ENCODE data around the gene TMEM150A.
"Not testable (repeated sequence)": the region's sequence is repeated elsewhere in the genome, so short reads cannot be mapped to it uniquely, and the experiment has no call there.

Gene TMEM150A

DNA sequence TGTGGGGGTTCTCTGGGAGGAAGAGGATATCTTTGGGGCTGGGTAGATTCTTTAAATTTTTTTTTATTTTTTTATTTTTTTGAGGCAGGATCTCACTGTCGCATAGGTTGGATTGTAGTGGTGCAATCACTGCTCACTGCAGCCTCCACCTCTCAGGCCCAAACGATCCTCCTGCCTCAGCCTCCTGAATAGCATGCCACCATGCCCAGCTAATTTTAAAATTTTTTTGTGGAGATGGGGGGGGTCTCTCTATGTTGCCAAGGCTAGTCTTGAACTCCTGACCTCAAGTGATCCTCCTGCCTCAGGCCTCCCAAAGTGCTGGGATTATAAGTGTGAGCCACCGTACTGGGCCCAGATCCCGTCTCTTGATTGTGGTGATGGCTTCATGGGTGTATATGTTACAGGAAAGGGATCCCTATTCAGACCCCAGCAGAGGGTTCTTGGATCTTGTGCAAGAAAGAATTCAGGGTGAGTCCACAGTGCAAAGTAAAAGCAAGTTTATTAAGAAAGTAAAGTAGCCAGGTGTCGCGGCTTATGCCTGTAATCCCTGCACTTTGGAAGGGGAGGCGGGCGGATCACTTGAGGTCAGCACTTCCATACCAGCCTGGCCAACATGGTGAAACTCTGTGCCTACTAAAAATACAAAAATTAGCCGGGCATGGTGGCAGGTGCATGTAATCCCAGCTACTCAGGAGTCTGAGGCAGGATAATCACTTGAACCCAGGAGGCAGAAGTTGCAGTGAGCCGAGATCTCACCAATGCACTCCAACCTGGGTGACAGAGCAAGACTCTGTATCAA, 11.4 kb upstream of the TMEM150A start:
- in situ Hi-C loops (cut with MboI; ENCODE audit: low sequenced_read_pairs), result no loop called here

DNA sequence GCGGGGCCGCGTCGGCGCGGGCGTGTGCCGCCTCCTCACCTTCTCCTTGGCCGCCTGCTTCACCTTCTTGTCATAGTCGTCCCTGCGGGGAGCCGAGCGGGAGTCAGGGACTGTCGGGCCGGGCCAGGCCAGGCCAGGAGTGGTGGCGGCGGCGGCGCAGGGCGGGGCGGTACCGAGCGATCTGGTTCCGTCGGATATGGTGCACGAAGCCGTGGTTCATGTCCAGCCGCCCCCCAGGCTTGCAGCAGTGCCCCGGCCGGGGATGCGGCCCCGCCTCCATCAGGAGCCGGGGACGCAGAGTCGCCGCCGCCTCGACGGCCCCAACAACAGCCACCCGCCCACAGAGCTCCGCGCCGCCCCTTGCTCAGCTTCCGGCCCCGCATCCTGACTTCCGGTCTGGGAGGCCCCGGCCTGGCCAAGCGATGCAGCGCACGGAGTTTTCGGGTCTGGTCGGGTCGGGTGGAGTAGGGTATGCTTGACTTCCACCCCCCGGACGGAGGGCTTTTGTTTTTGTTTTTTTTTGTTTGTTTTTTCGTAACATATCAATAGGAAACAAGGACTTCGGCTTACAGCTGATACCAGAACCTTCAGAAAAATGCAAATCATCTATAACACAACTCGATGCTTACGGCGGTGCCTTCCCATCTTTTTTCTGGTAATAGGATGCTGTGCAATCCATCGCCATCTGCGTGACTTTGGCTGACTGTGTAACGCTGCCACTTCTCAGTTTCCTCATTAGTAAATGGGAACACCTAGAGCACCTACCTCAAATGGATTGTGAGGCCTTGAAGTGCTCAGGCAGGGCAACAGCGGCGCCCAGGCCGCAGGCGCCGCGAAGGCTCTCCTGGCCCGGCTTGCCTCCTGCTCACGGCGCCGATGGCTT, 9.4 kb upstream of the TMEM150A start, which contains the start of gene C2orf68:
TSS of gene C2orf68 (minus strand) at position 362 of the 883 bp plus-strand sequence. CDS start at position 280, 82 bp downstream.
- in situ Hi-C loops (cut with MboI; ENCODE audit: low sequenced_read_pairs), result no loop called here

DNA sequence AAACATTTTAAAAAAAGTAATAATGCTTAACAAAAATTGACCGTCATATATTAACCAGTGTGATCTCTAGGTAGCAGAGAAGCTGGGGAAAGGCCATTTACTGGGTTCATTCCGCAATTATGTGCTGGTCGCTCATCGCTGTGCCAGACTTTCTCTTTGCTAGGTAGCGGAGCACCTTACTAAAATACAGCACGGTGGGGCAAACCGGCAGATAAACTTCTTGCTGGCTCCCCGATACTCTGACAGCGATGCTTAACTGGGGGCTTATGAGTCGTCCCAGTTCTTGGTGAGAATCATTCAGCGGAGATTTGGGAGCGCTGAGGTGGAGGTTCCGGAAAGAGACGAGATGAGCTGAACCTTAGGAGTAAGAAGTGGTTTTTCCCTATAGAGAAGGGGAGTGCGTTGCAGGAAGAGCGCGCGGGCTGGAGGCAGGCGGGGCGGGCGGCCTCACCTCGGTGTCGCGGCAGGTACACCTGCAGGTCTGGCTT, 8.8 kb upstream of the TMEM150A start:
- in situ Hi-C loops (cut with MboI; ENCODE audit: low sequenced_read_pairs), result no loop called here

DNA sequence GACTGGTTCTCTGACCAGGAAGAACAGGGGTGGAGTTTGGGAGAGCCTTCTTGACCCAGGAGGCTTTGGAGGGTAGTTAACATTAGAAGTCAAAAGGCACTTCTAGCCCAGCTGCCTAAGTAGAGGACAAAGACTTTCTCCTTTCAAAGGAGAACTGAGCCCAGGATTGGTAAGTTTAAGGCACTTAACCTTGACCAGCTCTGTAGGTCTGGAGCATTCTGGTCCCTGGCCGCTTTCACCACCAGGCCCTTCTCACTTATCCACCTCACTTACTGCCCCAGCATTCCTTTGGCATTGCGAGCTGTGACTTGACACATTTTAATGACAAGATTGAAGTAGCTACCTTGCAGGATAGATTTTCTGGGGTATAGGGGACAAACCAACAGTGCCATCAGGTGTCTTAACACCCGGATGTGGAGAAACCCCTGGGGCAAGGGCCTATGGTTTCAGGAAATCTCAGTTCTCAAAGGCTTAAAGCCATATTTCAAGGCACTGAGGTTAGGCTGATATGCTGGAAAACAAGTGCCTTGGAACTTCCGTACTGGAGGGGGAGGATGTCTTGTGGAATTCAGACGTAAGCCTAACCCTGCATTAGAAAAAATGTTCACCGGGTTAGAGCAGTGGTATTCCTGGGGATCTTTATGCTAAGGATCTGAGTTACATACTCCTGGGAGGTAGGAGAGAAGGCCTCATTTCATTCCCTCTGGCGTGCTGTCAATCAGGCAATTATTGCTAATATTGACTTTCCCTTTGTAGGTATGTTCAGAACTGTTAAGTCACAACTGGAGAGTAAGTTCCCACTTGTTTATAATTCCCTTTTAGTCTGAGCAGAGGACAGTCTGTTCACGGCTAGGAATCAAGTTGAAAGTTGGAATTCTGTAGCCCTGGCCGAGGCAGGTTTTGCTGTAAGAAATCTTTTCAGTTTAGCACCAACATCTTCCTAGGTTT, 5.0 kb upstream of the TMEM150A start:
- in situ Hi-C loops (cut with MboI; ENCODE audit: low sequenced_read_pairs), result no loop called here

DNA sequence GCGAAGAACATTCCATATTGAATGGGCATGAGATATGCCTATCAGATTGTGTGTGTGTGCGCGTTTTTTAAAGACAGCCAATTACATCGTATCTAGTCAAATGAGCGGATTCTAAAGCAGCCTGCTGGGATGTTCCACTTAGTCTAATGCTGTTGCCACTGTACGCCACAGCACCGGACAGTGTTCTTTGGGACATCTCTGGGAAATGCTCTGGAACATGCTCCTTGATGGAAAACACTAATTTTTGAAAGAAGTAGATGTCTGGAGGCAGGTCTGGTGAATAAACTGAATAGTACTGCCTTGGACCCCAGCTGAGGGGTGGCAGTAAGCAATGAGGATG, 3.6 kb upstream of the TMEM150A start:
- in situ Hi-C loops (cut with MboI; ENCODE audit: low sequenced_read_pairs), result no loop called here

DNA sequence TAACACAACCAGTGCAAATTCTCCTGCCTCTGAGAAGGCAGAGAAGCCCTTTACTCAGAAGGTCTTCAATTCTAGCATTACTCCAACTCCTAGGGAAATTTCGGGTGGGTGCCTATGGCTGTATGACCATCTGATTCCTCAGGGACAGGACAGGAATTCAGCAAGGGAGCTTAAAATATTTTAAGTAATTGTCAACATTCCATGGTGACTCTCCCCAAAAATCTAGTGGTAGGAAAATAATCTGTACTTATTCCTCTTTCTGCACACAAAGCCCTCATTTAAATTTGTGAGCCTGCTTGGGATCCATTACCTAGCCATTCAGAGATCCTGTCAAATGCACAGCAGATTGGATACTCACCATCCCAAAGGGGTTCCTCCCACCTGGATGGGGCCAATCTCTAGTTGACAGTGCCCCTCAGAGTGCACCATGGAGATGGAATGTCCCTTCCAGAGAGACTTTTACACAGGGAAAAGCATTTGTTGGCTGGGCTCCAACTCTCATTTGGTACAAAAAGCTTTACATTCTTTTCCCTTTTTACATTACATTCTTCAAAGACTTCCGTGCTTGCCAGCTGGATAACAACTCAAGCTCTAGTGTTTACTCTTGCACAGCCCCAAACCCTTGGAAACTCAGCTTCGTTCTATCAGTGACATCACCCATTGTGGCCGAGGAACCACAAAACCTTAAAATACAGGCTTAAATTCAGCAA, 3.1 kb upstream of the TMEM150A start:
- in situ Hi-C loops (cut with MboI; ENCODE audit: low sequenced_read_pairs), result no loop called here

DNA sequence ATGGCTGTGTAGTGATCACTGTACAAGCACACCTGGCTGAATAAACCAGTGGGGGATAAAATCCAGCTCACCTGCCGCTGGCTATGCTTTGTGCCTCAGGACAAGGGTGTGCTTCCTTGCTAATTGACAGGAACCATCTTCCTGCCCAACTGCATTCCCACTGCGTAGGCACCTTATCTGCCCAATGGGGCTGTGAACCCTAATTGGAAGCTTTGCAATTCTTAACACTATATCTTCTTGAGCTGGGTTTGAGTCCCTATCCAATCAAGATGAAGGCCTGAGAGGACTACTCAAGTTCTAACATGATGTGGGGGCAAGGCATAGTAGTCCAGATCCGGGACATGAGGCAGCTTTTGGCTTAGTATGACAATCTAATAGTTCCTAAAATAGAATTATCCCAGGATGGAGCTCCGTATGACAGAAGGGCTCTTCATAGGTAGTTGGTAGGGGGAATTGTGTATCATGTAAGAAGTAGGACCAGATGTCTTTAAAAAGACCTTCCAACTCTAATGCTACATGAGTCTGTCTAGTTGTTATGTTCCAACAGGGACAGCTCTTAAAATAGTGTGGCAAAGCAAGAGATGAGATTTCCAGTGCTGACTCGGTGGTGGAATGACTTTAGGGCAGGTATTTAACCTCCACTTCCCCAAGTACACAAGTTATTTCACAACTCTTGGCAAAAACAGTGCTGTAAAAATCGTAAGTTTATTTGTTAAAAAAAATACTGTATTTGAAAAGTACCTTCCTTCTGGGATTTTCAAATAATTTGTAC, 2.3 kb upstream of the TMEM150A start:
- in situ Hi-C loops (cut with MboI; ENCODE audit: low sequenced_read_pairs), result no loop called here

DNA sequence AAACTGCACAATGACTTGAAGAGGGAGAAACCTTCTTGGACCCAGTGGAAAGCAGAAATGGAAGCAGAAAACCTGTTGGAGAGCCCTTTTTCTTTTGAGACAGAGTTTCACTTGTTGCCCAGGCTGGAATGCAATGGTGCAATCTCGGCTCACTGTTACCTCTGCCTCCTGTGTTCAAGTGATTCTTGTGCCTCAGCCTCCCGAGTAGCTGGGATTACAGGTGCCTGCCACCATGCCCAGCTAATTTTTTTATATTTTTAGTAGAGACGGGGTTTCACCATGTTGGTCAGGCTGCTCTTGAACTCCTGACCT, 1.6 kb upstream of the TMEM150A start:
- in situ Hi-C loops (cut with MboI; ENCODE audit: low sequenced_read_pairs), result not testable (repeated sequence)

DNA sequence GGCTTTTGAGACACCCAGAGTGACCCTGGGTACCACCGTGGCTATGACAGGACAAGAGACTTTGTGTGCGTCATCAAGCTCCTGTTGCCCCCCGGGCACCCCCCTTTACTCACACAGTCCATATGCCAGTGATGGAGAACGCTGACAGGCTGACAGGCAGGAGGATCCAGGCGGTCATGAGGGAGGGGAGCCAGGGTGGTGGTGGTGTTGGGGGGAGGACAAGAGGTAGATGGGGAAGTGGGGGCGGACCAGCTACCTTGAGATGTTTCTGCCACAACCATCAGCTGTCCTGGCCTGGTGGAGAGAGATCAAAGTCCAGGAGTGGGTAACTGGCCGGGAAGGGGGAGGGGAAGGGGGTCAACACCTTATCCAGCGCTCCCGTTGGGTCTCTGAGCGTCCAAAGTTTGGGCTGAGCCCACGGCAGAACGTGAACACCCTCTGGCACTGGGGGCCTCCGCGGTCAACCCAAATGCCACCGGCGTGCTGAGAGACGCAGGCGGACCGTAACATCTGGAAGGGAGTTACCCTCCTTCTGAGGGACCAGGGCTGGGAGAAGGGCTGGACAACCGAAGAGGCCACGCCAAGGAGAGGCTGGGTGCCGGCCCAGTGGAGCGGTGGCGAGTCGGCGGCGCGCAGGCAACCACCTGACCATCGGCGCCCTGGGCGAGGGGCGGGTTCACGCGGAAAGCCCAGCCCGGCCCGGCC, 575 bp downstream of the TMEM150A start:
- in situ Hi-C loops (cut with MboI; ENCODE audit: low sequenced_read_pairs), result no loop called here

DNA sequence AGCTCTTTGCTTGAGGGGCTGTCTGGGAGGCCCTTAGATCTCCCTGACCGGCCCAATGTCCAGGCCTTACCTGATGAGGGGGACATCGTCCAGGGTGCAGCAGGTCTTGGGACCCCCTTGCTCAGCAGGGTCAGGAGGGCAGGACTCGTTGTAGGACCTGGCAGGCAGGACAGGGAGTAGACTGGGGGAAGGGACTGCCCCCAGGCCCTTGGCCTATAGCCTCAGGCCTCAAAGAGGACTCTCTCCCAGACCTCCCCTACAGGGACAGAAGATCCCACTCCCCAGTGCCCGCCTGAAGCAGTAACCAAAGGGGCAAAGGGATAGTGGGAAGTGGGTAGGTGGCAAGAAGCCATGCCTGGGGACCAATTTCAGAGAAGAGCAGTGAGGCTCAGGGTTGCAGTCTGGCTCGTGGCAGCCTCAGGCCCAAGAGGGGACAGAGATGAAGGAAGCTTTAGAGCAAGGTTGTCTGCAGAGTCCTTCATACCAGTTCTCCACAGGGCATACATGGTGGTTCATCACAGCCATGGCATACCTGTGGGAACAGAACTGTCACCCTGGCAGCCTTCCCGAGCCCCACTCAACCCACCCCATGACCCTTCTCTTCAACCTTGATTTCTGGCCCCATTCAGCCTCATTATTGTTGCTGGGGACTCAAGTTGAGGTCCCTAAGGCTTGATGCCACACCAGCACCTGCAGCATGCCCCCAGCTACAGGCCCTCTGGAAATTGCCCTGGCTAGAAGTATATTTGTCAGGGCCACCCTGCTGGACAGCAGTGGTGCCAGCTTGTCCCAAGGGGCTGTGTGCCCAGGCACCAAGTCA, 1.3 kb downstream of the TMEM150A start:
- in situ Hi-C loops (cut with MboI; ENCODE audit: low sequenced_read_pairs), result no loop called here

DNA sequence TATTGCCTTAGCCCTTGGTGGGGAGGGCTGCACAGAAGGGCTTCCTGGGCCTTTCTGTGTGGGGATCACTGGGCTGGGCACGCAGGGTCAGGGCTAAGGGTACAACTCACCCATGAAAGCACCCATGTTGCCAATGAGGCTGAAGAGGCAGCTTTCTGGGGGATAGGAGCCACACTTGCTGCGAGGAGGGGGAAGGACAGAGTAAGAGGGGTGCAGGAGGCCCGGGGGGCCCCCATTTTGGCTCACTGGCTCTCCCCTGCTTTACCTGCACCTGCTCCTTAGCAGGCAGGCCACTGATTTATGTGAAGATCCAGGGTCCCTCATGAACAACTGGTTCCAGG, 2.3 kb downstream of the TMEM150A start:
- in situ Hi-C loops (cut with MboI; ENCODE audit: low sequenced_read_pairs), result no loop called here

DNA sequence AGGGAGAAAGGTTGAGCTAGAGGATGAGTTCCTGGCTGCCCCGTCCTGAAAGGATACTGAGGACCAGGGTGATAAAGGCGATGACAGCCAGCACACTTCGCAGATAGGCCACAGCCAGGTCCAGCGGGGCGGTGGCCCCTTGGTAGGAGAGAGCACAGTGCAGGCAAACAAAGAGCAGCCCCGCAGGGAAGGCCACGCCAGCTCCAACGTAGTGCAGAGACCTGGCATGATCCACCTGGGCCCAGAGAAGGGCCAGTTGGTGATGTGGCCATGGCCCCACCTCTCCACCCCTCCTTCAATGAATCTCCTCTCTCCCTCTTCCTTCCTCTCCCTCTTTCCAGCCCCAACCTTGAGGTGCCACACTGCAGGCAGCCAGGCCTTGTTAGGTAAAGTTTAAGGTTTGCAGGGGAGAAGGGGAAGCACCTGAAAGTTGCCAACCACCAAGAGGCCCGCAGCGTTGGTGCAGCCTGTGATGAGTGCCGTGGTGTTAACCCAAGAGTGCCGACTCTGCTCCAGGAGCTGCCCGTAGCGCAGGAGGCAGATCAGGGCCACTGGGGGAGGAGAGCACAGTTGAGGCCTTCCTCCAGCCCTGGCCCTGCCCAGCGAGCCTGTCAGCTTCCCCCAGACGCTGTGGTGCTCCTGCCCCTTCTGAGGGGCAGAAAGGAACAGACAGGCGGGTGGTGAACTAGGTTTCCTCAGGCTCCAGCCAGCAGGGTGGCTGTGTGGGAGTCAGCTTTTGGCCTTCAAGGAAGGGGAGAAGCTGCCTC, 2.8 kb downstream of the TMEM150A start:
- in situ Hi-C loops (cut with MboI; ENCODE audit: low sequenced_read_pairs), result no loop called here

DNA sequence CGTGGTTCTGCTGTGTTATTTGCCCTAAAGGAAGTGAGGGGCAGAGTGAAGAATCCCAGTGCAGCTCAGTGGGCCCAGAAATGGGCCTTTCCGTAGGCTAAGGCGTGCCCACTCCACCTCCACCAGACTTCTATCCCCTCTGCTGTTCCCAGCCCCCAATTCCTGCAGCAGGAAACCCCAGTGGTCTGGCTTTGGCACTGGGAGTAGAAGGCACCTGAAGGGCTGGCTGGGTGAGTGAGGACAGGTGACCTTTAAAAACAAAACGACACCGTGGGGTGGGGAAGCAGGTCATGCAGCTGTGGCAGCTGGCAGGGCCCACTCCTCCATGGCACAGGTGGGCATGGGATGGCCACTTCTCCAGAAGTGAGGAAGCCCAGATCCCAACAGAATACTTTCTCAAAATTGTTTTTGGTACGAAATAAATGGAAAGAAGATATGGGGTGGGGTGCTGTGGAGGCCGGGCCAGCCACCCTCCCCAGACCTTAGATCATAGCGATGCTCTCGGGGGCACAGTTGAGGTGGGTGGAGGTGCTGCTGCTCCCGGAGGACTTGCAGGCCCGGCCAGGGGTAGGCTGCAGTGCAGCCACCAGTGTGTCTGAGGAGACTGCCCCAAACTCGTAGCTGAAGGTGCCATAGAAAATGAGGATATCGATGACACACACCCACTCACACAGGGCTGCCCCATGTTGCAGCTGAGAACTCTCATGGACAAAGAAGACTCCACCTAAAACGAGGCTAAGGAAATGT, 3.7 kb downstream of the TMEM150A start:
- in situ Hi-C loops (cut with MboI; ENCODE audit: low sequenced_read_pairs), result no loop called here

DNA sequence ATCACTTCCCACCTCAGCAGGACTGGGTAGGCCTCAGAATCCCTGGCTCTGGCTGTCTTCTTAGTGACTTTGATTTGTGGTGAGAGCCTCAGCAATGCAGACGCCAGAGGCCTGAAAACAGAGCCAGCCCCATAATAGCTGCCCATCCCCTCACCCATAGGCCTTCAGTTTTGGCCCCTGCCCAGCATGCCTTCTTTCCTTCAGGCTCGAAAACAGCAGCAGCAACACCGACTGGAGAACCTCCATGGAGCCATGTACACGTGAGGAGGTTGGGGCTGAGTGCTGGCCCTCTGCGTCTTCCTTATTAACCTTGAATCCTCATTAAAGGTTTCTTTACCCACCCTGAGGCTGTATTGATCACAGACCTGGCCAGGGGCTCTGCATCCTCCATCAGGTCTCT, 5.3 kb downstream of the TMEM150A start:
- in situ Hi-C loops (cut with MboI; ENCODE audit: low sequenced_read_pairs), result no loop called here

DNA sequence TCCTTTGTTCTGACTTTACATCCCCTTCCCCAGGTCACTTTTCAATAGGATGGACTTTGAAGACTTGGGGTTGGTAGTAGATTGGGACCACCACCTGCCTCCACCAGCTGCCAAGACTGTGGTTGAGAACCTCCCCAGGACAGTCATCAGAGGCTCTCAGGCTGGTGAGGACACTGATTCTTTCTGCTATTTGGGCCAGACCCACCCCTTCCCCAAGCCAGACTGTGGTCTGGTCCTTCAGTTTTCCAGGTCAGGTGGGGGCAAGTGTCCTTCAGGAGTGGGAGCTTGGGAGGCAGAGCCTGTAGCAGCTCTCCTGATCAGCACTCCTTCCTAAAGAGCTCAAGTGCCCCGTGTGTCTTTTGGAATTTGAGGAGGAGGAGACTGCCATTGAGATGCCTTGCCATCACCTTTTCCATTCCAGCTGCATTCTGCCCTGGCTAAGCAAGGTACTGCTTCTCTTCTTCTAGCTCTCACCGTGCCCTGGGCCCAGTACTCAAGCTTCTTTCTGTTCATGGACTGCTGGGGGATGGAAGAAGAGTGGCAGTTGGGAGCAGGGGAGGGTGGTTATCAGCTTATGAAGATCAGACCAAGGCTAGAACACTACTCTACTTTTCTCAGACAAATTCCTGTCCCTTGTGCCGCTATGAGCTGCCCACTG, 5.9 kb downstream of the TMEM150A start:
- in situ Hi-C loops (cut with MboI; ENCODE audit: low sequenced_read_pairs), result no loop called here

DNA sequence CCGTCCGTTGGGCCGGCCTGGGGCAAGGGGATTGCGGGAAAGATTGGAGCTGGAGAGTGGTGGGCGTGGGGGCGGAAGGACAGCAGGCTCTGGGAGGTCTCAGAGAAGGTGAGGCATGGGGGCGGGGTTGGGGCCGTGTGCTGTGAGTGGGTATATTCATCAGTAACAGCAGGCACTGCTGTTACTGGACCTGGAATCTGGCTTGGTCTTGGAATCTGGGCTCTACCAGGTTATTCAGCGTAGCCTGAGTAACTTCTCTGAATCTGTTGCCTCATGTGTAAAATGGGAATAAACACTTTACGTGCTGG, 6.5 kb downstream of the TMEM150A start:
- in situ Hi-C loops (cut with MboI; ENCODE audit: low sequenced_read_pairs), result no loop called here

All from hTERT RPE-1 (cell line).